ENCODE data around the gene IRF2BPL. TPM values are rescaled to one million over a fixed set of nuclear protein-coding genes. Genes with fewer than 3 reads are reported as not detected.
"Not testable (repeated sequence)": the region's sequence is repeated elsewhere in the genome, so short reads cannot be mapped to it uniquely, and the experiment has no call there.

IRF2BPL gene
- polyA plus RNA-seq, 1 donor (not counting 4 experiments of a cell fraction or from before 2014, with no cell fraction given), result 5.6 TPM

DNA sequence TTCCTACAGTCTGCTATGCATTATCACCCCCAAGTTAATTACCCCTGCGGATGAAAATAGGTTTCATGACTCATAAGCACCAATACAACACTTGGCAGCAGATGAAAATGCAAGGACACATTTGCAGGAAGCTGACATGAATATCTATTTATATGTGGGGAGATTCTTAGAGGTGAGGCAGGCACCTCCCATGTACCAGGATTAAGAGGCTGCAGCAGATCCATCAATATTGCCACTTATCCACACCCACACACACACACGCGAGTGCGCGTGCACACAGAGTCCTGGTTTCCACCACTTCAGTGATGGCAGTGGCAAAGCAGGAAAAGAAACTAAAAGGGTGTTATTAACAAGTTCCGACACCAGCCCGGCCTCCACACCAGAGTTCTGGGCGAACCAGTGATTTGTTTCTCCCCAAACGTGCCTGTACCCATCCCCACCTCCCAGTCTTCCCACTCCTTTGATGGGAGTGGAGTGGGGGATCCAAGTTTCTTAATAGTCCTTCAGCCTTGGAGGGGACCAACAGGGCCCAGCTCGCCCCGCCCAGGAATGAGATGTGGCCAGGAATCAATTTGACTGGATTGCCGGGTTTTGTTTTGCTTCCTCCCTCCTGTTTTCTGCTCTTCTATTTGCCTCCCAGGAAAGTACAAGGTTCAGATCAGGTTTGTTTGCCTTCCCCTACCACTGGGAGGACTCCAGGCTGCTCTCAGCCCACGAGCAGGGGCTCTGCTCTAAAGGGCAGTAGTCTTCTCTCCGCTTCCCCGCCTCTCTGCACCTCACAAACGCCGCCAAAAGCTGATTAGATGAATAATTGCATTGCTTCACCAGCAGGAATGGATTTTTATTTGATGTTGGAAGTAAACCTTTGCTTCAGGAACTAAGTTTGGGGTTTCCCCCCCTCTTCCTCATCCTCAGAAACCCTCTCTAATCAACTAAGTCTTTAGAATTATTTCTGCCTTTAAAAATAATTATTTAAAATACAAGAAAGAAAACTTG is 5.2 kb downstream of the IRF2BPL start:
- peak; percentile 78 for FAIRE-seq
- dilution Hi-C loops (cut with MboI; ENCODE audit: extremely low pct_ligation_motif_present, low sequenced_read_pairs), result no loop called here
- DNase-seq (ENCODE audit: low read depth, low spot score), result no peak

DNA sequence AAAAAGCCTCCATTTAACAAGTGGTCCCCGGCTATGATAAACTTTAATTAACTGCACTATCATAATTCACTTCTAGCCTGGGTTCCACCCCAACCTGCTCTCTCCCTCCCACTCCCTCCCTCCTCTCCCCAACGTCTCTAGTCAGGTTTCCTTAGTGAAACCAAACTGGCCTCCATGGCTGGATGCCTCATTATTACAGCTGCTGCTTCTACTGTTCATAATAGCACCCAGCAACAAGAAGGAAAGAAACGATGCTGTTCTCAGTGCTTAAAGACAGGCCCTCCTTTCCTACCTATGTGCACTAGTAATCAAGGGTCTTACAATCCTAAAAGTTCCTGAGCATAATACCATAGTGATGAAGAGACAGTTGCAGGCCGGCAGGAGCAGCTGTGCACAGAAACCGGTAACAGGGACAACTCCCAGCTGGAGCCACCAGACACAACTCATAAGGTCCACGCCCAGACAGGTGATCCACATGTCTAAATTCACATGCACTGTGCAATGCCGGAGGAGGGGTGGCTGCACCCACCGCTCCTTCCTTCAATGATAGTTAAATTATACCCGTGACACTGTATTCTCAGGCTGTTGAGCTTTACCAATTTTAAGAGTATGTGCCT is 6.2 kb downstream of the IRF2BPL start:
- DNase-seq (ENCODE audit: low read depth, low spot score) (no peak), FAIRE-seq (no peak)
- Histone ChIP-seq H3K79me2 (ENCODE audit: control insufficient read depth, insufficient read depth, low read length) (peaks cover 29% of the 10 kb centered on the region), H3K9me3 (ENCODE audit: control insufficient read depth, low read depth, low read length) (no peaks in the 10 kb centered on the region), H3K36me3 (ENCODE audit: control insufficient read depth in 2 of 2, extremely low read depth in 1 of 2, insufficient read depth in 2 of 2, low read length in 2 of 2) (peaks cover 2 to 7% of the 10 kb centered on the region in 2 experiments), H3K27me3 (ENCODE audit: control insufficient read depth, extremely low read depth, insufficient read depth, low read length) (no peaks in the 10 kb centered on the region), H2AFZ (ENCODE audit: control insufficient read depth, low read length) (no peak overlapping the region), H3K9me1 (ENCODE audit: control insufficient read depth, extremely low read depth, insufficient read depth, low read length) (no peaks in the 10 kb centered on the region), H4K20me1 (ENCODE audit: control insufficient read depth, extremely low read depth, insufficient read depth, low read length) (no peaks in the 10 kb centered on the region), H3K4me3 (ENCODE audit: control insufficient read depth in 2 of 3, extremely low read depth in 1 of 3, insufficient read depth in 2 of 3, low read depth in 1 of 3, low read length in 3 of 3) (no peak overlapping the region), H3K9ac (ENCODE audit: control insufficient read depth, extremely low read depth, insufficient read depth, low read length) (no peak overlapping the region), H3K4me1 (ENCODE audit: control insufficient read depth, extremely low read depth, insufficient read depth, low read length) (peaks cover 25% of the 10 kb centered on the region), H3K27ac (ENCODE audit: control insufficient read depth, insufficient read depth, low read length) (no peak overlapping the region), H3K4me2 (ENCODE audit: control insufficient read depth, extremely low read depth, insufficient read depth, low read depth, low read length) (peak overlapping the region; percentile 100)
- TF ChIP-seq, protein P1, sequence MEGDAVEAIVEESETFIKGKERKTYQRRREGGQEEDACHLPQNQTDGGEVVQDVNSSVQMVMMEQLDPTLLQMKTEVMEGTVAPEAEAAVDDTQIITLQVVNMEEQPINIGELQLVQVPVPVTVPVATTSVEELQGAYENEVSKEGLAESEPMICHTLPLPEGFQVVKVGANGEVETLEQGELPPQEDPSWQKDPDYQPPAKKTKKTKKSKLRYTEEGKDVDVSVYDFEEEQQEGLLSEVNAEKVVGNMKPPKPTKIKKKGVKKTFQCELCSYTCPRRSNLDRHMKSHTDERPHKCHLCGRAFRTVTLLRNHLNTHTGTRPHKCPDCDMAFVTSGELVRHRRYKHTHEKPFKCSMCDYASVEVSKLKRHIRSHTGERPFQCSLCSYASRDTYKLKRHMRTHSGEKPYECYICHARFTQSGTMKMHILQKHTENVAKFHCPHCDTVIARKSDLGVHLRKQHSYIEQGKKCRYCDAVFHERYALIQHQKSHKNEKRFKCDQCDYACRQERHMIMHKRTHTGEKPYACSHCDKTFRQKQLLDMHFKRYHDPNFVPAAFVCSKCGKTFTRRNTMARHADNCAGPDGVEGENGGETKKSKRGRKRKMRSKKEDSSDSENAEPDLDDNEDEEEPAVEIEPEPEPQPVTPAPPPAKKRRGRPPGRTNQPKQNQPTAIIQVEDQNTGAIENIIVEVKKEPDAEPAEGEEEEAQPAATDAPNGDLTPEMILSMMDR (optimal IDR thresholded peaks at IDR 0.05 in 1 of 3, IDR thresholded peaks at IDR 0.05 in 1 of 3, conservative IDR thresholded peaks at IDR 0.05 in 1 of 3; ENCODE audit: extremely low read depth in 1 of 3, insufficient read depth in 2 of 3, low read length in 3 of 3), result no peak
- TF ChIP-seq EZH2 (IDR thresholded peaks at IDR 0.05; ENCODE audit: low read length), result no peak
- dilution Hi-C loops (cut with MboI; ENCODE audit: extremely low pct_ligation_motif_present, low sequenced_read_pairs), result no loop called here

More for the DNA sequence above, 5.2 kb downstream of the IRF2BPL start:
- Histone ChIP-seq H3K9me1 (ENCODE audit: control insufficient read depth, extremely low read depth, insufficient read depth, low read length) (no peaks in the 10 kb centered on the region), H3K4me1 (ENCODE audit: control insufficient read depth, extremely low read depth, insufficient read depth, low read length) (peaks cover 25% of the 10 kb centered on the region), H3K4me2 (ENCODE audit: control insufficient read depth, extremely low read depth, insufficient read depth, low read depth, low read length) (peak overlapping the region; percentile 100), H3K4me3 (ENCODE audit: control insufficient read depth in 2 of 3, extremely low read depth in 1 of 3, insufficient read depth in 2 of 3, low read depth in 1 of 3, low read length in 3 of 3) (peak overlapping the region; percentile 7 to 82 (median 78)), H2AFZ (ENCODE audit: control insufficient read depth, low read length) (no peak overlapping the region), H3K9ac (ENCODE audit: control insufficient read depth, extremely low read depth, insufficient read depth, low read length) (peak overlapping the region; percentile 48), H3K79me2 (ENCODE audit: control insufficient read depth, insufficient read depth, low read length) (peaks cover 36% of the 10 kb centered on the region), H3K27ac (ENCODE audit: control insufficient read depth, insufficient read depth, low read length) (peak overlapping the region; percentile 72), H3K27me3 (ENCODE audit: control insufficient read depth, extremely low read depth, insufficient read depth, low read length) (no peaks in the 10 kb centered on the region), H4K20me1 (ENCODE audit: control insufficient read depth, extremely low read depth, insufficient read depth, low read length) (no peaks in the 10 kb centered on the region), H3K36me3 (ENCODE audit: control insufficient read depth in 2 of 2, extremely low read depth in 1 of 2, insufficient read depth in 2 of 2, low read length in 2 of 2) (peaks cover 2 to 7% of the 10 kb centered on the region in 2 experiments), H3K9me3 (ENCODE audit: control insufficient read depth, low read depth, low read length) (no peaks in the 10 kb centered on the region)
- no peak for TF ChIP-seq EZH2 (IDR thresholded peaks at IDR 0.05; ENCODE audit: low read length)
- TF ChIP-seq, protein P1 (optimal IDR thresholded peaks at IDR 0.05 in 1 of 3, IDR thresholded peaks at IDR 0.05 in 1 of 3, conservative IDR thresholded peaks at IDR 0.05 in 1 of 3; ENCODE audit: extremely low read depth in 1 of 3, insufficient read depth in 2 of 3, low read length in 3 of 3), result peak; percentile 21 to 34 (median 25)

DNA sequence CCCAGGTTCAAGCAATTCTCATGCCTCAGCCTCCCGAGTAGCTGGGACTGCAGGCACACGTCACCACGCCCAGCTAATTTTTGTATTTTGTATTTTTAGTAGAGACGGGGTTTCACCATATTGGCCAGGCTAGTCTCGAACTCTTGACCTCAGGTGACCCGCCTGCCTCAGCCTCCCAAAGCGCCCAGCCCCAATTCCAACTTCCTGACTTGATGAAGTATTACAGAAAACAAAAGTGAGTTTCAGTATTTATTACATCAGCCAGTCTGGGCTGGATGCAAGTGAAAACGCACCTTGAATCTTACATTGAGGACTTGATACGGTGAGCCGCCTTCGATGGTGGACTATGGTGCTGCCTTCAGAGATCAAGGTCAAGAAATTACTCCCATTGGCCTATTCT is 7.1 kb downstream of the IRF2BPL start:
- dilution Hi-C loops (cut with MboI; ENCODE audit: extremely low pct_ligation_motif_present, low sequenced_read_pairs); H3K27ac ChIP-seq (ENCODE audit: control insufficient read depth, insufficient read depth, low read length); DNase-seq (ENCODE audit: low read depth, low spot score); H3K27me3 ChIP-seq (ENCODE audit: control insufficient read depth, extremely low read depth, insufficient read depth, low read length); H4K20me1 ChIP-seq (ENCODE audit: control insufficient read depth, extremely low read depth, insufficient read depth, low read length); H3K4me2 ChIP-seq (ENCODE audit: control insufficient read depth, extremely low read depth, insufficient read depth, low read depth, low read length); H3K36me3 ChIP-seq (ENCODE audit: control insufficient read depth in 2 of 2, extremely low read depth in 1 of 2, insufficient read depth in 2 of 2, low read length in 2 of 2); H3K9me3 ChIP-seq (ENCODE audit: control insufficient read depth, low read depth, low read length); H2AFZ ChIP-seq (ENCODE audit: control insufficient read depth, low read length); H3K9me1 ChIP-seq (ENCODE audit: control insufficient read depth, extremely low read depth, insufficient read depth, low read length); H3K4me3 ChIP-seq (ENCODE audit: control insufficient read depth in 2 of 3, extremely low read depth in 1 of 3, insufficient read depth in 2 of 3, low read depth in 1 of 3, low read length in 3 of 3); H3K9ac ChIP-seq (ENCODE audit: control insufficient read depth, extremely low read depth, insufficient read depth, low read length); FAIRE-seq: not testable (repeated sequence)
- Histone ChIP-seq H3K4me1 (ENCODE audit: control insufficient read depth, extremely low read depth, insufficient read depth, low read length) (peaks cover 25% of the 10 kb centered on the region), H3K79me2 (ENCODE audit: control insufficient read depth, insufficient read depth, low read length) (peaks cover 22% of the 10 kb centered on the region)
